K562 (cell line): ENCODE results near the gene RAE1. TPM values are rescaled to one million over a fixed set of nuclear protein-coding genes. Genes with fewer than 3 reads are reported as not detected.

ENCODE experiments used
- ATAC-seq: fragments of 200-7000 bp; cut with Tn5 transposase; 3 replicates; pipeline ENCODE4 v1.9.1; 2020; ENCODE audit warnings: moderate library complexity
- BruUV-seq: library from RNA; stranded (reverse); fragments of 400-500 nt; replicated peaks from 2 replicates; lab custom pipeline; 2021; lab: Mats Ljungman, UMichigan
- CTCF ChIA-PET: fragments of 300-600 bp; formaldehyde crosslinking; extraction: SDS; loops from one replicate; lab custom pipeline; 2021; ENCODE audit warnings: low intra/inter-chr PET ratio; lab: Yijun Ruan, JAX
- POLR2A ChIA-PET: fragments of 300-600, 350-650 bp; sonication (Branson Sonifier 250); formaldehyde crosslinking; extraction: SDS; loops from one replicate; lab custom pipeline; 2021; ENCODE audit warnings: antibody characterized with exemption, inconsistent platforms; lab: Yijun Ruan, JAX
- DNase-seq, 4 experiments: peaks; one replicate each; pipeline versions ENCODE4 v3.0.0 to v3.0.0-alpha.2; 2011 to 2018; ENCODE audit warnings: low spot score in 3 of 4, mixed read lengths in 3 of 4; ENCODE audit errors: extremely low read depth in 1 of 4
- FAIRE-seq: peaks from 2 replicates; lab custom pipeline; 2011; peaks lifted over from hg19 to GRCh38; lab: Jason Lieb, UNC
- H2AFZ ChIP-seq: 2 replicates; pipeline ENCODE4 v1.6.0; 2011; ENCODE audit warnings: low read depth, low read length, control low read depth, inconsistent platforms
- H3K27ac ChIP-seq: fragments of 200-600 bp; 3 replicates; pipeline ENCODE4 v1.8.0; 2011; ENCODE audit warnings: low read depth, mild to moderate bottlenecking, control low read depth, inconsistent platforms, low read length, moderate library complexity, mixed read lengths; ENCODE audit errors: extremely low read depth
- H3K27me3 ChIP-seq, 2 experiments: fragments of 300-600 bp in 1 of 2; 2 replicates in 1 of 2; 3 replicates in 1 of 2; pipeline versions ENCODE4 v1.6.0 to v1.8.0; 2011; ENCODE audit warnings: inconsistent platforms in 2 of 2, low read length in 2 of 2, mild to moderate bottlenecking in 1 of 2, mixed read lengths in 1 of 2, moderate library complexity in 1 of 2; ENCODE audit not compliant: control insufficient read depth in 2 of 2, insufficient read depth in 2 of 2
- H3K36me3 ChIP-seq: fragments of 300-600 bp; 3 replicates; pipeline ENCODE4 v1.8.0; 2011; ENCODE audit warnings: mild to moderate bottlenecking, low read length, inconsistent platforms; ENCODE audit not compliant: control insufficient read depth, insufficient read depth
- H3K4me1 ChIP-seq, 2 experiments: fragments of 200-600 bp in 1 of 2; replicated peaks in 1 of 2; 2 replicates in 1 of 2; 3 replicates in 1 of 2; pipeline versions ENCODE4 v1.5.1 to v1.8.0; 2011; ENCODE audit warnings: inconsistent platforms in 2 of 2, low read length in 2 of 2, mild to moderate bottlenecking in 1 of 2, mixed read lengths in 1 of 2, moderate library complexity in 1 of 2; ENCODE audit not compliant: control insufficient read depth in 2 of 2, insufficient read depth in 2 of 2
- H3K4me2 ChIP-seq: 2 replicates; pipeline ENCODE4 v1.6.1; 2011; ENCODE audit warnings: low read length, control low read depth, inconsistent platforms, mixed read lengths; ENCODE audit not compliant: insufficient read depth
- H3K4me3 ChIP-seq: fragments of 200-600 bp; sonication (generic), shearing (Covaris generic); 2 replicates; pipeline ENCODE4 v1.5.1; 2016; ENCODE audit warnings: control low read depth, inconsistent platforms
- H3K79me2 ChIP-seq: fragments of 200-600 bp; 3 replicates; pipeline ENCODE4 v1.8.0; 2011; ENCODE audit warnings: low read length, inconsistent platforms; ENCODE audit not compliant: control insufficient read depth, insufficient read depth
- H3K9ac ChIP-seq, 2 experiments: 2 replicates each; pipeline versions ENCODE4 v1.6.0 to v1.6.1; 2011; ENCODE audit warnings: low read depth in 2 of 2, low read length in 2 of 2, control low read depth in 1 of 2, inconsistent platforms in 1 of 2, mild to moderate bottlenecking in 1 of 2, mixed read lengths in 1 of 2; ENCODE audit not compliant: insufficient read depth in 1 of 2
- H3K9me1 ChIP-seq: one replicate; pipeline ENCODE4 v1.6.0; 2011; ENCODE audit warnings: inconsistent platforms, mild to moderate bottlenecking, low read length, moderate library complexity; ENCODE audit not compliant: control insufficient read depth, insufficient read depth
- H3K9me3 ChIP-seq: replicated peaks from 2 replicates; pipeline ENCODE4 v1.5.1; 2011; ENCODE audit warnings: low read depth, low read length, inconsistent platforms; ENCODE audit not compliant: control insufficient read depth, insufficient read depth
- H4K20me1 ChIP-seq: replicated peaks from 2 replicates; pipeline ENCODE4 v1.6.1; 2011; ENCODE audit warnings: low read length, inconsistent platforms, mixed read lengths; ENCODE audit not compliant: control insufficient read depth, insufficient read depth
- ARID1B ChIP-seq: fragments of 450-650 bp; IDR thresholded peaks from 2 replicates; pipeline ENCODE4 v1.6.1; 2016; ENCODE audit warnings: antibody characterized with exemption, mild to moderate bottlenecking, inconsistent platforms
- ASH1L ChIP-seq: fragments of 450-650 bp; IDR thresholded peaks from 2 replicates; pipeline ENCODE4 v1.6.1; 2018; ENCODE audit warnings: borderline replicate concordance, mild to moderate bottlenecking, low read depth; ENCODE audit not compliant: partially characterized antibody
- CBX1 ChIP-seq: sonication (generic); IDR thresholded peaks from 2 replicates; pipeline ENCODE4 v1.6.1; 2016; ENCODE audit warnings: antibody characterized with exemption, low read depth, mild to moderate bottlenecking
- CHD4 ChIP-seq: fragments of 200-600 bp; sonication (generic); IDR thresholded peaks from 3 replicates; pipeline ENCODE4 v1.6.1; 2012; ENCODE audit warnings: low read depth, mild to moderate bottlenecking, mixed read lengths, low read length, inconsistent platforms; ENCODE audit not compliant: insufficient read depth, insufficient replicate concordance, poor library complexity, severe bottlenecking
- CXXC5 ChIP-seq: fragments of 250-450 bp; sonication (Bioruptor Pico); IDR thresholded peaks from 2 replicates; pipeline ENCODE4 v1.8.0; 2022; ENCODE audit warnings: inconsistent platforms, mild to moderate bottlenecking, moderate library complexity
- DMBX1 ChIP-seq: fragments of 250-450 bp; sonication (Bioruptor Pico); IDR thresholded peaks from 2 replicates; pipeline ENCODE4 v1.8.0; 2022; ENCODE audit warnings: inconsistent platforms, mild to moderate bottlenecking, moderate library complexity, borderline replicate concordance
- ETS2 ChIP-seq: IDR thresholded peaks from 2 replicates; pipeline ENCODE4 v1.6.1; 2016; ENCODE audit warnings: borderline replicate concordance, missing genetic modification characterization, mild to moderate bottlenecking, moderate library complexity, missing compliant biosample characterization; ENCODE audit not compliant: poor library complexity, severe bottlenecking
- GTF2E2 ChIP-seq: fragments of 200-800 bp; sonication (Bioruptor generic); IDR thresholded peaks from 2 replicates; pipeline ENCODE4 v1.6.1; 2016; ENCODE audit warnings: missing genetic modification characterization, missing compliant biosample characterization
- HOXB6 ChIP-seq: fragments of 250-450 bp; sonication (Bioruptor Pico); IDR thresholded peaks from 2 replicates; pipeline ENCODE4 v1.5.1; 2022; ENCODE audit warnings: mild to moderate bottlenecking, borderline replicate concordance
- POLR3A ChIP-seq: IDR thresholded peaks from 2 replicates; pipeline ENCODE4 v1.6.1; 2011; ENCODE audit warnings: borderline replicate concordance, mild to moderate bottlenecking, moderate library complexity; ENCODE audit not compliant: insufficient read length, insufficient read depth; ENCODE audit errors: extremely low read depth
- POLR3G ChIP-seq: IDR thresholded peaks from 2 replicates; pipeline ENCODE4 v1.6.1; 2011; ENCODE audit not compliant: insufficient read length, insufficient replicate concordance; ENCODE audit errors: extremely low read depth
- RBM22 ChIP-seq: fragments of 200-400 bp; formaldehyde crosslinking; IDR thresholded peaks from 2 replicates; pipeline ENCODE4 v1.6.1; 2018; ENCODE audit warnings: low read length, low read depth; ENCODE audit not compliant: poor library complexity, severe bottlenecking
- RBM25 ChIP-seq: fragments of 200-400 bp; formaldehyde crosslinking; IDR thresholded peaks from 2 replicates; pipeline ENCODE4 v1.6.1; 2018; ENCODE audit warnings: low read length, low read depth, moderate library complexity; ENCODE audit not compliant: severe bottlenecking
- RHOXF2B ChIP-seq: fragments of 250-450 bp; sonication (Bioruptor Pico); conservative IDR thresholded peaks from 2 replicates; pipeline ENCODE4 v1.5.1; 2021
- ZNF408 ChIP-seq: fragments of 250-450 bp; sonication (Bioruptor Pico); IDR thresholded peaks from 2 replicates; pipeline ENCODE4 v1.4.0; 2020; ENCODE audit warnings: low read depth, mild to moderate bottlenecking, moderate library complexity
- WGBS: fragments of 100-300 bp; shearing (Covaris generic); methylation state at CpG from one replicate; pipeline ENCODE4 v1.1.6; 2016; ENCODE audit warnings: low coverage, mixed read lengths; ENCODE audit not compliant: insufficient coverage; ENCODE audit errors: missing lambda C conversion rate; 5-methylcytosine and 5-hydroxymethylcytosine counted together
- in situ Hi-C: fragments of 300-500 bp; cut with MboI; formaldehyde crosslinking; loops from 4 replicates; pipeline ENCODE4 v1.15.0; 2018; ENCODE audit warnings: inconsistent platforms, mixed read lengths
- intact Hi-C: fragments of 100-400 bp; cut with micrococcal nuclease; formaldehyde crosslinking; loops from 2 replicates; pipeline ENCODE4 v1.14.2; 2022
- polyA plus RNA-seq, 8 experiments: library from polyadenylated mRNA; depleted of rRNA in 4 of 8; stranded (reverse) in 5 of 8; unstranded in 3 of 8; fragments of >200 nt; fragmentation: Nextera tagmentation in 2 of 8; fragmentation: Illumina TruSeq in 1 of 8; extraction: Ambion mirVana in 2 of 8; extraction: Trizol in 1 of 8; gene quantifications; 2 replicates each; pipeline versions ENCODE4 v1.2.1 to v1.2.3, GENCODE V29; 2011 to 2014; ENCODE audit warnings: inconsistent platforms in 1 of 8, missing spikeins in 1 of 8
- total RNA-seq, 7 experiments: library from RNA; depleted of rRNA in 6 of 7; stranded (reverse); fragments of >200 nt in 6 of 7; fragmentation: Illumina TruSeq in 2 of 7; extraction: Trizol in 2 of 7; gene quantifications; 2 replicates each; pipeline versions ENCODE4 v1.2.1 to v1.2.3, GENCODE V29; 2011 to 2021; ENCODE audit warnings: low replicate concordance in 1 of 7
- TF ChIP-seq, protein P1 (sequence below): sonication (generic); formaldehyde crosslinking; IDR thresholded peaks from 2 replicates; pipeline ENCODE4 v1.5.0; 2020; ENCODE audit warnings: missing genetic modification reagents
- TF ChIP-seq, protein P2 (sequence below): fragments of 450-650 bp; IDR thresholded peaks from 2 replicates; pipeline ENCODE4 v1.6.1; 2016

RAE1 gene
- total and polyA plus RNA-seq, 9 of the 15 experiments (the other 6 are each of a cell fraction or from before 2014, with no cell fraction given): 33.7 to 248 (median 77.7) TPM

DNA sequence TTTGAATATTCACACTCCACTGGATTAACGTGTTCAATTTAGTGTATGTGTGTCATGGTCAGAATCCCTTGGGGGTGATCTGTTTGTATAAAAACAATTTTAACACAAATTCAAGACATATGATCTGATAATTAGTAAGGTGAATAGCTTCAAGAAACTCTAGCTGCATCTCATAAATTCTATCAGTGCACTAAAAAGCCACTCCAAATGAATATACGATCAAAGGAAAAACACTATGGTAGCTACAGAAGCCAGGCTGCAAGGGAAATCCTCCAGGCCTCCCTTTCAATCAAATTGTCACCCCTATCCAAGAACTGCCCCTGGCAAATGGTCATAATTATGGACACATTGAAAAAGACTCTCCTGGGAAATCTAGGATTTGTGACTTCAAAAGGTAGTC is 9.4 kb upstream of the RAE1 start:
- BruUV-seq: no TSS peak
- intact Hi-C loops: loop anchor here (10.0 kb wide), 1 partner anchor 787 kb away; no protein-coding TSS in a partner anchor
- WGBS: 3% methylated on average over 2 of the region's 2 CpGs

More for the DNA sequence above, 9.4 kb upstream of the RAE1 start:
- no peak overlapping the region for H2AFZ ChIP-seq
- H3K9me1 ChIP-seq: no peaks in the 10 kb centered on the region
- no peak for TF ChIP-seq GTF2E2 (tag)
- no peak for TF ChIP-seq POLR3G
- no peak for TF ChIP-seq CXXC5 (CRISPR knock-in tag)
- TF ChIP-seq RHOXF2B: no peak
- TF ChIP-seq, protein P1, sequence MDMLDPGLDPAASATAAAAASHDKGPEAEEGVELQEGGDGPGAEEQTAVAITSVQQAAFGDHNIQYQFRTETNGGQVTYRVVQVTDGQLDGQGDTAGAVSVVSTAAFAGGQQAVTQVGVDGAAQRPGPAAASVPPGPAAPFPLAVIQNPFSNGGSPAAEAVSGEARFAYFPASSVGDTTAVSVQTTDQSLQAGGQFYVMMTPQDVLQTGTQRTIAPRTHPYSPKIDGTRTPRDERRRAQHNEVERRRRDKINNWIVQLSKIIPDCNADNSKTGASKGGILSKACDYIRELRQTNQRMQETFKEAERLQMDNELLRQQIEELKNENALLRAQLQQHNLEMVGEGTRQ (CRISPR knock-in tag): no peak
- no peak for TF ChIP-seq CHD4
- no peak for TF ChIP-seq RBM25
- no peak for TF ChIP-seq ASH1L
- no peak for TF ChIP-seq HOXB6
- no peak for TF ChIP-seq DMBX1
- TF ChIP-seq CBX1: no peak
- TF ChIP-seq, protein P2, sequence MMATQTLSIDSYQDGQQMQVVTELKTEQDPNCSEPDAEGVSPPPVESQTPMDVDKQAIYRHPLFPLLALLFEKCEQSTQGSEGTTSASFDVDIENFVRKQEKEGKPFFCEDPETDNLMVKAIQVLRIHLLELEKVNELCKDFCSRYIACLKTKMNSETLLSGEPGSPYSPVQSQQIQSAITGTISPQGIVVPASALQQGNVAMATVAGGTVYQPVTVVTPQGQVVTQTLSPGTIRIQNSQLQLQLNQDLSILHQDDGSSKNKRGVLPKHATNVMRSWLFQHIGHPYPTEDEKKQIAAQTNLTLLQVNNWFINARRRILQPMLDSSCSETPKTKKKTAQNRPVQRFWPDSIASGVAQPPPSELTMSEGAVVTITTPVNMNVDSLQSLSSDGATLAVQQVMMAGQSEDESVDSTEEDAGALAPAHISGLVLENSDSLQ: no peak
- TF ChIP-seq RBM22: no peak
- no peak for TF ChIP-seq ZNF408 (CRISPR knock-in tag)
- TF ChIP-seq ETS2 (tag): no peak
- no peak for TF ChIP-seq POLR3A
- no peak for TF ChIP-seq ARID1B
- no peaks in the 10 kb centered on the region for H3K36me3 ChIP-seq
- H4K20me1 ChIP-seq: no peaks in the 10 kb centered on the region
- no peak for ATAC-seq
- H3K9ac ChIP-seq: no peak overlapping the region
- no peak overlapping the region for H3K27ac ChIP-seq
- H3K27me3 ChIP-seq: peaks cover 3% of the 10 kb centered on the region in 2 experiments; a peak in 3 of 5 replicates
- H3K9me3 ChIP-seq: no peaks in the 10 kb centered on the region
- in situ Hi-C loops: loop anchor here (5.0 kb wide), 1 partner anchor 254 kb away; no protein-coding TSS in a partner anchor
- H3K4me3 ChIP-seq: no peak overlapping the region
- ChIA-PET POLR2A (no interaction called here), CTCF (no interaction called here)
- no peak for DNase-seq
- FAIRE-seq: no peak
- H3K4me1 ChIP-seq: no peaks in the 10 kb centered on the region
- H3K79me2 ChIP-seq: no peaks in the 10 kb centered on the region
- H3K4me2 ChIP-seq: no peak overlapping the region
